GM06990 (cell line): ENCODE results near the gene TAGAP.
"Not testable (repeated sequence)": the region's sequence is repeated elsewhere in the genome, so short reads cannot be mapped to it uniquely, and the experiment has no call there.

Source experiments
- DNase-seq: peaks from one replicate; pipeline ENCODE4 v3.0.0-alpha.2; 2011; ENCODE audit not compliant: insufficient read length; ENCODE audit errors: extremely low read depth
- H3K27me3 ChIP-seq: replicated peaks from 2 replicates; pipeline ENCODE4 v1.6.0; 2011; ENCODE audit warnings: low read length; ENCODE audit not compliant: control insufficient read depth, insufficient read depth
- H3K36me3 ChIP-seq: 2 replicates; pipeline ENCODE4 v1.5.1; 2011; ENCODE audit warnings: low read length; ENCODE audit not compliant: control insufficient read depth, insufficient read depth
- H3K4me3 ChIP-seq: replicated peaks from 2 replicates; pipeline ENCODE4 v1.5.1; 2011; ENCODE audit warnings: low read depth, mild to moderate bottlenecking, control low read depth, low read length
- CTCF ChIP-seq: IDR thresholded peaks from 2 replicates; pipeline ENCODE4 v1.5.1; 2011; ENCODE audit warnings: low read length, control low read depth, mild to moderate bottlenecking, inconsistent platforms; ENCODE audit not compliant: insufficient read depth, poor library complexity, severe bottlenecking

The TAGAP gene

GRCh38 chr6:159036673-159037072 is 8.1 kb downstream of the TAGAP start:
- H3K36me3 ChIP-seq = peaks cover 24% of the 10 kb centered on the region
- no peak for TF ChIP-seq CTCF
- H3K27me3 ChIP-seq = no peaks in the 10 kb centered on the region
- DNase-seq = no peak
- no peak overlapping the region for H3K4me3 ChIP-seq

- no peak for TF ChIP-seq CTCF
- no peak for DNase-seq
- Histone ChIP-seq H3K36me3 (peaks cover 19% of the 10 kb centered on the region), H3K4me3 (no peak overlapping the region), H3K27me3 (no peaks in the 10 kb centered on the region)
These were observed 8.9 kb downstream of the TAGAP start for GRCh38 chr6:159035891-159036290.

GRCh38 chr6:159033160-159034049 is 11.4 kb downstream of the TAGAP start:
- peaks cover 15% of the 10 kb centered on the region for H3K36me3 ChIP-seq
- H3K27me3 ChIP-seq = no peaks in the 10 kb centered on the region
- no peak for DNase-seq
- TF ChIP-seq CTCF = no peak
- H3K4me3 ChIP-seq = no peak overlapping the region

- peaks cover 12% of the 10 kb centered on the region for H3K36me3 ChIP-seq
- no peak overlapping the region for H3K4me3 ChIP-seq
- DNase-seq = no peak
- TF ChIP-seq CTCF = no peak
- no peaks in the 10 kb centered on the region for H3K27me3 ChIP-seq
These were observed 12.9 kb downstream of the TAGAP start for GRCh38 chr6:159031846-159032245.

GRCh38 chr6:159030168-159030567 is 14.6 kb downstream of the TAGAP start:
- no peaks in the 10 kb centered on the region for H3K27me3 ChIP-seq
- no peak for DNase-seq
- H3K36me3 ChIP-seq = no peaks in the 10 kb centered on the region
- H3K4me3 ChIP-seq = no peak overlapping the region
- TF ChIP-seq CTCF = no peak

GRCh38 chr6:159025224-159025623 is 19.6 kb downstream of the TAGAP start:
- not testable (repeated sequence) for DNase-seq

More at GRCh38 chr6:159025224-159025623, 19.6 kb downstream of the TAGAP start:
- H3K36me3 ChIP-seq, H3K4me3 ChIP-seq, H3K27me3 ChIP-seq: not testable (repeated sequence)
